GM21423 (cell line): ENCODE data around the gene PNPLA3.
"Not testable (repeated sequence)": the region's sequence is repeated elsewhere in the genome, so short reads cannot be mapped to it uniquely, and the experiment has no call there.

Source experiments
- ATAC-seq: cut with Tn5 transposase; IDR thresholded peaks from one replicate; pipeline ENCODE4 v1.9.1; 2021; ENCODE audit warnings: mild to moderate bottlenecking, moderate library complexity; ENCODE audit not compliant: unreplicated experiment

Gene PNPLA3

GRCh38 chr22:43889201-43889859 is 34.3 kb upstream of the PNPLA3 start:
- no peak for ATAC-seq

GRCh38 chr22:43889860-43890253 is 33.7 kb upstream of the PNPLA3 start:
- no peak for ATAC-seq

- no peak for ATAC-seq
These were observed 32.7 kb upstream of the PNPLA3 start for GRCh38 chr22:43890901-43891331.

- ATAC-seq, result no peak
These were observed 32.0 kb upstream of the PNPLA3 start, which contains the start of gene PNPLA5 for GRCh38 chr22:43891360-43892182. TSS of gene PNPLA5 (minus strand) at chr22:43892013. CDS start at chr22:43891880, 133 bp downstream.

- ATAC-seq, result no peak
These were observed 31.3 kb upstream of the PNPLA3 start for GRCh38 chr22:43892183-43892894.

GRCh38 chr22:43893266-43893665 is 30.3 kb upstream of the PNPLA3 start:
- ATAC-seq, result no peak

GRCh38 chr22:43894122-43894521 is 29.5 kb upstream of the PNPLA3 start:
- ATAC-seq, result no peak

GRCh38 chr22:43895986-43896645 is 27.5 kb upstream of the PNPLA3 start:
- ATAC-seq, result no peak

GRCh38 chr22:43897751-43898261 is 25.8 kb upstream of the PNPLA3 start:
- ATAC-seq, result no peak

GRCh38 chr22:43900206-43900605 is 23.4 kb upstream of the PNPLA3 start:
- no peak for ATAC-seq

GRCh38 chr22:43901976-43902643 is 21.5 kb upstream of the PNPLA3 start:
- ATAC-seq, result no peak

GRCh38 chr22:43903033-43903432 is 20.6 kb upstream of the PNPLA3 start:
- ATAC-seq, result not testable (repeated sequence)

- ATAC-seq, result not testable (repeated sequence)
These were observed 19.2 kb upstream of the PNPLA3 start for GRCh38 chr22:43904412-43904811.

- no peak for ATAC-seq
These were observed 17.9 kb upstream of the PNPLA3 start for GRCh38 chr22:43905681-43906080.

- ATAC-seq, result no peak
These were observed 13.9 kb upstream of the PNPLA3 start for GRCh38 chr22:43909708-43910107.

GRCh38 chr22:43910178-43910695 is 13.4 kb upstream of the PNPLA3 start:
- ATAC-seq, result no peak

GRCh38 chr22:43911351-43911750 is 12.3 kb upstream of the PNPLA3 start:
- no peak for ATAC-seq

GRCh38 chr22:43917521-43917920 is 6.1 kb upstream of the PNPLA3 start:
- ATAC-seq, result no peak

GRCh38 chr22:43919106-43919973 is 4.3 kb upstream of the PNPLA3 start:
- no peak for ATAC-seq
